ENCODE measurements around the gene SHC3.

GRCh38 chr9:89139455-89139854 lies 39.2 kb downstream of the SHC3 start:
- no peak for TF ChIP-seq CTCF (conservative IDR thresholded peaks at IDR 0.05; ENCODE audit: low read length)
- TF ChIP-seq EZH2phosphoT487 (IDR thresholded peaks at IDR 0.05; ENCODE audit: borderline replicate concordance, low read depth, low read length), result no peak
